Activated T-cell treated with anti-CD3 and anti-CD28 coated beads, Interleukin-2, amount 50 U/mL, for 1 hour (primary cell): Measurements from ENCODE around the gene FOXP1.

Experiments used
- DNase-seq: peaks from one replicate; pipeline ENCODE4 v3.0.0-alpha.2; 2020

The FOXP1 gene

DNA sequence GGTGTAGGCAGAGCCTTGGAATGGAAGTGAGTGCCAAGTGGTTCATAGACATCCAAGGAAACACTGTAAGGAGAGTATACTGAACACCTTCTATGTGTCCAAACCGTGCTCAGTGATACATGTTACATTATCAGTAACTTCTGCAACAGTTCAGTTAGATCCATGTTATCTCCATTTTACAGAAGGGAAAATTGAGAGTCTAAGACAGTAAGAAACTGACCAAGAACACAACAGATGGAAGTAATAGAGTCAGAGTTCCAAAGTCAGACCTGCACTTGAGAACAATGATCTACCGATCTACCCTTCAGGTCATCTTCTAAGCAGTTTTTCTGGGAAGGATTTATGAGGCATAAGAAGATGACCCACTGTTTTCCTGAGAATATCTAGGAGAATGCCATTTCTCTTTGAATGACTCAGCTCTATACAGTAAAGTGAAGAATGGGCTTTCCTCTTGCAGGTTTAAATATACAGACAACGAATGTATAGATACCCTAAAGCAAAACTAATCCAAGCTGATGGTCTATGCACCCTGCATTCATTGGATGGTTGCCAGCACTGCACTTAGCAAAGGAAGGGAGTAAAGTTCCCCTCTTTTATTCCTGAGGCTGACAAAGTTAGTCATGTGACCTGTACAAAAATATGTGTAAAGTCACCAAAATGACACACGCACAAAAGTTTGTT is 667.0 kb downstream of the FOXP1 start:
- no peak for DNase-seq

DNA sequence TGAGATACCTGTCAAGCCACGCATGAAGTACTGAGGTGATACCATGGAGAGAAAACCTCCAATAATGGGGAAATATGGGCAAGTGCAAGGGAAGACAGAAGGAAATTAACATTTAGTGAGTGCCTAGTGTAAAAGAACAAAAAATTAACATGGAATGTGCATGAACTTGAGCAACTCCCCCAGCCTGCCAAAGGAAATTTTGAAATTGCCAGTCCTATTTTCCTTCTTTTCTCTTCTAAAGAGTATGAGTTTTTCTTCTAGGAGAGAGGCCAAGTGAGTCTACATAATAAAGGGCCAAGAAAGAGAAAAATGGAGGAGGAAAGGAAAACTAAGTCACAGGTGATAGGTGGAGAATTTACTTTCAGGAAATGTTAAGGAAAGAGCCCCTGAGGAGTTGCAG is 668.7 kb downstream of the FOXP1 start:
- no peak for DNase-seq

DNA sequence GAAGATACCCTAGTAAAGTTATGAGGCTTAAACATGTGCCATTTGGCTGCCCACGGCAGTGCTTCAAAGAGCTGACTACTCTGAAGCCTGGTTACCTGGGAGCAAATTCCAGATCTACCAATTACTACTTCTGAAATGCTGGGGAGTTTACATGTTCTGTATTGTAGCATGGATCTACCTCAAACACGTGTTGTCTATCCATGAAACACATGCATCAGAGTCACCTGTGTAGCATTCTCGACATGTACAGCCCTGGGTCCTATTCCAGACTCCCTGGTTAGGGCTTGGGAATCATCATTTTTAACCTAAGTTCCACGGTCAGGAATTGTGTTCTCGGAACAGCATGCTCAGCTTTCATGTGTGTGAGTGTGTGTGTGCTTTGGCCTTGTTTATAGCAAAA is 671.8 kb downstream of the FOXP1 start:
- DNase-seq: no peak

DNA sequence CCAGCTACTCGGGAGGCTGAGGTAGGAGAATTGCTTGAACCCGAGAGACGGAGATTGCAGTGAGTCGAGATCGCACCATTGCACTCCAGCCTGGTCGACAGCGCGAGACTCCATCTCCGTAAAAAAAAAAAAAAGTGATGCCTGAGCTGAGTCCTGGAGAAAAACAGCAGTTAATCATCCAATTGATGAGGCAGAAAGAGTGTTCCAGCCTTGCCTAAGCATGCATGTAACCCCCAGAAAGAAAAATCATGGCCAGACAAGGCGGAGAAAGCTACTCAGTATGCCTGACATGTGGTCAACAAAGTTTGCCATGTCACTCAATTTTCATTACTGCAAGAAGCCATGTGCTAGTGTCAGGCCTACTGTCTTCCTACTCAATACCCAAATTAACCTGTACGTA is 678.0 kb downstream of the FOXP1 start:
- no peak for DNase-seq
